LoVo (cell line): ENCODE results near the gene STYXL1.
A peak's percentile ranks its signal among the peaks of the same experiment; 100 is the strongest.
"Not testable (repeated sequence)": the region's sequence is repeated elsewhere in the genome, so short reads cannot be mapped to it uniquely, and the experiment has no call there.

Experiments
- DNase-seq: peaks from one replicate; pipeline ENCODE4 v3.0.0-alpha.2; 2016; ENCODE audit warnings: low spot score

Gene STYXL1

DNA sequence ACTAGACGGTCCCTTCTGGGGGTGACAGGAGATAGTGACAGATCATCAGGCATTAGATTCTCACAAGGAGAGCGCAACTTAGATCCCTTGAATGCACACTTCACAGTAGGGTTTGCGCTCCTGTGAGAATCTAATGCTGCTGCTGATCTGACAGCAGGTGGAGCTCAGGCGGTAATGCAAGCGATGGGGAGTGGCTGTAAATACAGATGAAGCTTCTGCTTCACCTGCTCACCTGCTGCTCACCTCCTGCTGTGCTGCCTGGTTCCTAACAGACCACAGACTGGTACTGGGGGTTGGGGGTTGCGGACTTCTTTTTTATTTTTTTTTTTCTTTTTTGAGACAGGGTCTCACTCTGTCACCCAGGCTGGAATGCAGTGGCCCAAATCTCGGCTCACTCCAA, 18.1 kb downstream of the STYXL1 start:
- DNase-seq: not testable (repeated sequence)

DNA sequence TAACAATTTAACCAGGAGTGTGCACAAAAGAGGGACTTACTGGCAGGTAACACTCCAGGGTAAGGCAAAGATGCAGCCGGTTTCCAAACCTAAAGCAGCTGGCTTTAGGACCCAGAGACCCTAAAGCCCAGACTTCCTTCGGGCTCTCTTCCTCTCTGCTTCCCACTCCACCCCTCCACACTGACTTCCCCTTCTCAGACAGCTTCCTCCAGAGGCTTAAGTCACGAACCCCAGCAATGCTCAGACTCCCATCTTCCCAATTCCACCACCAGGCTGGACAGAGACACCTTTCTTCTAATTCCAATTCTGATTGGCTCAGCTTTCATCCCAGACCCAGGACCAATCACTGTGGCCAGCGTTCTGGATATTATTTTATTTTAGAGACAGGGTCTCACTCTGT, 24.8 kb downstream of the STYXL1 start:
- DNase-seq: no peak

DNA sequence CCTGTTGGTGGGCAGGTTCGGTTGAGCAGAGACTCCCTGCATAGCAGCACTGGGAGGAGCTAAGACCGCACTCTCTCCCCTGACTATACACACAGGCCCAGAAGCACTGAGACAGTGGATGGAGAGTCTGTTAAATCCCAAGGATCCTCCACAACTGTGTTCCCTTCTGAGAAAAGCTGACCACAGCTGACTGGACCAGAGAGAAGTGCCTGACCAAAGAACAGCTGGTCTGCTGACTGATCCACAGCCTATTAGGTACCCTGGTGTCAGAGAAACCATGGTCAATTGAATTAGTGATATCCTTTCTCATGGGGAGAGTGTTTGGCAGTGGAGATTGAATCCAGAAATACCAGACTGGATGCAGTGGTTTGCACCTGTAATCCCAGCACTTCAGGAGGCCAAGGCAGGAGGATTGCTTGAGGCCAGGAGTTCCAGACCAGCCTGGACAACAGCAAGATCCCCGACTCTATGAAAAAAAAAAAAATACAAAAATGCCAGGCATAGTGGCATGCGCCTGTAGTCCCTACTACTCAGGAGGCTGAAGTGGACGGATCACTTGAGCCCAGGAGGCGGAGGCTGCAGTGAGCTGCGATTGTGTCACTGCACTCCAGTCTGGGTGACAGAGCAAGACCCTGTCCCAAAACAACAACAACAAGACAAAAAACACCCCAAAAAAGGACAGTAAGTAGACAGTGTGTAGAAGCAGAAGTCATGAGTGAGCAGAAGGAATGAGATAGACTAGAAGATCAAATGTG, 25.6 kb downstream of the STYXL1 start:
- no peak for DNase-seq

DNA sequence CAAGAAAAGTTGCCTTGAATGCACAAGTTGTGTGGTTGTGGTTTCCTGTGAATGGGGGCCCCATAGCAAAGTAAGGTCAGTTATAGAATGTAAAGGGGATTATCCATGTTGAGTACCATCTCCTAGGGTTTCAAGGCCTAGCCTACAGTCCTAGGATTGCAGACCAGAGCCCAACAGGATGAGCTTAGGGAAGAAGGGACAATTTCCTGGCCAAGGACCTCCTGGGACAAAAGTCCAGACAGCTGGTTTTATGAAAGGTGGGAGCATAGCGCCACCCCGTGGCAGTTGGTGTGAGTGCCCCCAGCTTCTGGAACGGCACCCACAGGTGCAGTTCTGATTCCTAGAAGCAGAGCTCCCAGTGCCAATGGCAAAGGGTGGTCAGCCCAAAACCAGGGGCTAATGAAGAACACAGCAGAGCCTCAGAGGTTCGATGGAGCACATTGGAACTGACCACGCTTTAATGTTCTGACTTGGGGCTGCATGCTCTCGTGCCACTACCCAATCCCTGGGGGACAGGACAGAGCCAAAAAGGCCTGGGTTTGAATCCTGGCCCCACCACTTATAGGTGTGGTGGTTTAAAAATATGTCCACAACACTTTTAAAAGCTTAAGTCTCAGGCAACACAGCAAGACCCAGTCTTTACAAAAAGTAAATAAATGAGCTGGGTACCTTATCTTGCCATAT, 27.6 kb downstream of the STYXL1 start:
- DNase-seq: peak; percentile 48

DNA sequence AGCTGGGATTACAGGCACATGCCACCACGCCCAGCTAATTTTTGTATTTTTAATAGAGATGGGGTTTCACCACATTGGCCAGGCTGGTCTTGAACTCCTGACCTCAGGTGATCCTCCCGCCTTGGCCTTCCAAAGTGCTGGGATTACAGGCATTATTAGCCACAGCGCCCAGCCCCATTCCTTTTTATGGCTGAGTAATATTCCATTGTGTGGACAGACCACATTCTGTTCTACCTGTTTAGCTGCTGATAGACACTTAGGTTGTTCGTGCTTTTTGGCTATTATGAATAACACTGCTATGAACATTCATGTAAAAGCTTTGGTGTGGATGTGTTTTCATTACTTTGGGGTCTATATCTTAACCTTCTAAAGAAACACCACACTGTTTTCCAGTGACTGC, 29.3 kb downstream of the STYXL1 start:
- not testable (repeated sequence) for DNase-seq

GRCh38 chr7:76016191-76016947, 31.4 kb downstream of the STYXL1 start:
- no peak for DNase-seq

- no peak for DNase-seq
Observed at GRCh38 chr7:76011442-76011861, 36.3 kb downstream of the STYXL1 start.

DNA sequence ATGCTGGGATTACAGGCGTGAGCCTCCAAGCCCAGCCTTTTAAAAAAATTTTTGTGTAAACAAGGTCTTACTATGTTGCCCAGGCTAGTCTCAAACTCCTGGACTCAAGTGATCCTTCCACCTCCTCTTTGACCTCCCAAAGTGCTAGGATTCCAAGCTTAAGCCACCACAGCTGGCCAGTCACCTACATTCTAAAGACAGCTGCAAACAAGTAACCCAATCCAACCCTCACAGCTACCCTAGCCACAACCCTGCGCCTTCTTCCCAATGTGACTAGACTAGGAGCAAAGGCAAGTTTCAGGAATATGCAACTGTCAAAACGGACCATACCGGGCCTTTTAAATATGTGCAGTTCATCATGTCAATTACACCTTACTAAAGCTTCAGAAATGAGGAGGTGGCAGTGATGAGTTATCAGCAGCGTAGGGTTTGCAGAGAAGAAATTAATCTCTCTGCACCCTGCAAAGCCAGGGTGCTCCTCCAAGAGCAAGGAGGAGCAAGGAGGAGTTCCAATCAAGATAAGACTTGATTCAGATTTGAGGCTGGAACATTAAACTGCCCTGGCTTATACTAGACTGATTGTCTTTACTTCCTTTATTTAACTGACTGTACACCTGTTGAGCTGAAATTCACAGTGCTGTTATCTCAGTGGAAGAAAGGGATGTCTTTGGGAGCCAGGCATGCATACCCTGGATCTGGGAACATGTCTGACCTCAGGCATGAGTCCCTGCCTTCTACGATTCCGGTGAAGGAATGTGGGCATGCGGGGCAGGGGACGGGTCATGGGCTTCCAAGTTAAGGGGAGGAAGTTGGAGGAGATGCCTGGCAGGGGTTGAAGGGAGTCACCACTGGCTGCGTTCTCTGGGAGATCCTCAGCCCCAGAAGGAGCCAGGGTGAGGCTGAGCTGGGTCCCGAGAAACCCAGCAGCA, 37.9 kb downstream of the STYXL1 start:
- DNase-seq: no peak

- DNase-seq: no peak
Observed at GRCh38 chr7:76008156-76008687, 39.6 kb downstream of the STYXL1 start.

DNA sequence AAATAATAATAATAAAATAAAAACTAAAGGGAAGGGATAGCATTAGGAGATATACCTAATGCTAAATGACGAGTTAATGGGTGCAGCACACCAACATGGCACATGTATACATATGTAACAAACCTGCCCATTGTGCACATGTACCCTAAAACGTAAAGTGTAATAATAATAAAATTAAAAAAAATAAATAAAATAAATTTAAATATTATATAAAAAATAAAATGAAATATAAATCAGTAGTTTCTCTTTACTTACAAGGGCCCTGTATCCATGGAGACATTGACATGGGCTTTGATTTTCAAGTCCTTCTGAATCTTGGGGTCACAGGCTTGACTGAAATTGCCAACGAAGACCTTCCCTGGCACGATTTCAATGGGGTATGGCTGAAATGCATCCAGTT, 42.8 kb downstream of the STYXL1 start:
- DNase-seq: not testable (repeated sequence)

DNA sequence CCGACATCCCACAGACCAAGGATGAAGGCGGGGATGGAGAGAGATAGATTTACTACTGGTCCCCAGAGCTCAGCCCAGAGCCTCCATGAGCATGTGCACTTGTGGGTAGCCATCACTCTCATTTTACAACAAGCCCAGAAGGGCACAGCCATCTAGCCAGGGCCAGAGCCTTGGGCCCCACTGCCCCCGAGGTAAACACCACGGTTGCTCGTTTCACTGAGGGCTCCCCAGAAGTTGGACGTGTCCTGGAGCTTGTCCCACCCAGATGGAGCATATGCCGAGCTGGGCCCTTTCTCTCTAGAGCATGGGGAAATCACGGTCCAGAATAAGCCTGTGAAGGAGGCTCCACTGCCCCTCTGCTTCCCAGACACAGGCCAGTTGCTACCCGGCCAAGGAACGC, 44.4 kb downstream of the STYXL1 start:
- DNase-seq: no peak

DNA sequence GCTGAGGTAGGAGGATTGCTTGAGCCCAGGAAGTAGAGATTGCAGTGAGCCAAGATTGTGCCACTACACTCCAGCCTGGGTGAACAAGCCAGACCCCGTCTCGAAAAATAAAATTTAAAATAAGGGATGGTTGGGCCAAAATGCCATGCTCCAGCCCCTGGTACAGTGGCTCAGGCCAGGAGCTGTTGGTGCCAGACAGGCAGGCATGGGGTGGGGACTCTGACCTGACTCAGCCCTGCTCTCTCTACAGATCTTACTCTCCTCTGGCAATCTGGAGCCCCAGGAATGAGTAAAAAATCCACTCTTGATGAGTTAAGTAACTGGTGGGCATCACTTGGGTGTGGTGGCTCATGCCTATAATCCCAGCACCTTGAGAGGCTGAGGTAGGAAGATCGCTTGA, 45.0 kb downstream of the STYXL1 start:
- DNase-seq: no peak

DNA sequence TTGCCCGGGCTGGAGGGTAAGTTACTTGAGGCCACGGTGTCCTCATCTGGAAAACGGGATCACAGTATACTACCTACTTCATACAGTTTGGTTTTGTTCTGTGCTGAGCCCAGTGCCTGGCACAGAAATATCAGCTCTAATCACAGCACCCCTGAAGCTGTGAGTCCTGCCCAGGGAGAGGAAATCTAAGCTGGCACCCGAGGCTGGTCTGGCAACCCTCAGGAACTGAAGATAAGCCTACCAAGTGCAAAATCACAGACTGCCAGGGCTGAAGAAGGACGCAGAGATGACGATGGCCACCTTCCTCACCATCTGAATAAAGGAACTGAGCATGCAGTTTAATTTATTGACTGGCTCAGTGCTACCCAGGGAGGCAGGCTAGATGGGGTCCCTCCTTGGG, 45.7 kb downstream of the STYXL1 start:
- DNase-seq: no peak

DNA sequence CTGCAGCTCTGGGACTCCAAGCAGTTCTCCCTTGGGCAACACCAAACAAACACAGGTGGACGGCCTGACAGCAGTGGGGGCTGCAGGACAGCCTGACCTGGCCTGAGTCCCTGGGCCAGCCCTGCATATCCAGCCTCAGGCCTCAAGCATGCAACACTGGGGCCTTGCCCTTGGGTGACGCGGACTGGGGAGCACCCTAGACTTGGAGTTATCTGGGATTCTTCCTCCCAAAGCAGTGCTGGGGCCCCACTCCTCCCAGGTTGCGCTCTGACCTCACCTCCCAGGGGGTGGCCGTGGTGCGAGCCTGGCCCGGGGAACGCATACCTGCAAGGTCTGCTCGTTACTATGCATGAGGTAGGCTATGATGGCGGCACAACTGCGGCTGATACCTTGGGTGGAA, 47.2 kb downstream of the STYXL1 start:
- DNase-seq: no peak

GRCh38 chr7:75998038-75998437, 49.8 kb downstream of the STYXL1 start:
- no peak for DNase-seq

GRCh38 chr7:75996476-75996875, 51.3 kb downstream of the STYXL1 start:
- DNase-seq: no peak

GRCh38 chr7:75995996-75996395, 51.8 kb downstream of the STYXL1 start:
- no peak for DNase-seq

- no peak for DNase-seq
Observed at GRCh38 chr7:75995052-75995471, 52.7 kb downstream of the STYXL1 start.

DNA sequence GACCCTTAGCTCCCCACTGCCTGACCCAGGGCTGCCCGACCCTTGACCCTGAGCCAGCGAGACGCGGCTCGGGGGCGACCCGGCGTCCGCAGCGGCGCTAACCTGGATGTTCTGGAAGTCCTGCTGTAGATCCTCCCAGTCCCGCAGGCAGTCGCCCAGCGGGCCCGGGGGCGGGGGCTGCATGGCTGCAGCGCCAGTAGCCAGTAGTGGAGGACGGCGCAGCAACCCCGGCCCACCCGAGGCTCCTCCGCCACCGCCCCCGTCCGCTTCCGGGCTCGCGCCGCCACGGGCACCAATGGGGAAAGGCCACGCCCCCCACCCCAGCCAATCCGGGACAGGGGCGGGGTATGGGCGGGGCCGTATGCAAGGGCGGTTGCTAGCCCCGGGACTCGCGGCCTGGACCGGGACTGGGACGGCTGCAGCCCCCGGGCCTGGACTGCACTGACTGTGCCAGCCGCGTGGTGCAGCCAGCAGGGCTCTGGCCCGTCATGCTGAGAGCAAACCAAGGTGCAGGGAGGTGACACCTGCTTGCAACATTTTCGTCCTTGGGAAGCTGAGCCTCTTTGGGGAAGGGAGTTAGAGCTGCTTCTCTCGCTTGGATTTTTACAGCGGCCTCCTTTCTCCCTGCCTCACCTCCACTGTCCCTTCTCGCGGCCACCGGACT, 53.3 kb downstream of the STYXL1 start, which contains the start of gene TMEM120A:
Gene TMEM120A, minus strand, starts transcription at position 208 of the 664 bp plus-strand sequence. Its CDS starts 25 bp downstream, at position 183.
- DNase-seq: peak; percentile 97

- DNase-seq: peak; percentile 44
Observed at GRCh38 chr7:75993689-75994387, 54.0 kb downstream of the STYXL1 start.
